HEK293 (cell line): ENCODE data around the gene UBAP2L.

Experiments
- AEBP2 ChIP-seq: fragments of 450-650 bp; formaldehyde crosslinking; IDR thresholded peaks from 2 replicates; pipeline ENCODE4 v1.5.1; 2016; ENCODE audit warnings: missing biosample characterization, missing genetic modification characterization, borderline replicate concordance
- MZF1 ChIP-seq: fragments of 450-650 bp; formaldehyde crosslinking; IDR thresholded peaks from 2 replicates; pipeline ENCODE4 v1.5.1; 2017; ENCODE audit warnings: missing biosample characterization, missing genetic modification characterization, borderline replicate concordance
- PRDM1 ChIP-seq: fragments of 450-650 bp; formaldehyde crosslinking; IDR thresholded peaks from 2 replicates; pipeline ENCODE4; 2016; ENCODE audit warnings: missing biosample characterization, missing genetic modification characterization
- PRDM2 ChIP-seq: fragments of 450-650 bp; formaldehyde crosslinking; IDR thresholded peaks from 2 replicates; pipeline ENCODE4 v1.5.1; 2016; ENCODE audit warnings: missing biosample characterization, missing genetic modification characterization, borderline replicate concordance
- TCF7L2 ChIP-seq: IDR thresholded peaks from 2 replicates; pipeline ENCODE4 v1.6.1; 2011; ENCODE audit warnings: low read depth, mild to moderate bottlenecking, inconsistent platforms, low read length, moderate library complexity, borderline replicate concordance
- TRIM28 ChIP-seq: IDR thresholded peaks from 2 replicates; pipeline ENCODE4 v1.6.1; 2011; ENCODE audit warnings: low read length, control low read depth, borderline replicate concordance
- ZBTB21 ChIP-seq: fragments of 450-650 bp; formaldehyde crosslinking; IDR thresholded peaks from 2 replicates; pipeline ENCODE4 v1.5.1; 2017; ENCODE audit warnings: missing biosample characterization, missing genetic modification characterization
- ZFP41 ChIP-seq: fragments of 450-650 bp; formaldehyde crosslinking; IDR thresholded peaks from 2 replicates; pipeline ENCODE4 v1.5.1; 2016; ENCODE audit warnings: missing biosample characterization, missing genetic modification characterization, borderline replicate concordance
- ZNF112 ChIP-seq: fragments of 450-650 bp; formaldehyde crosslinking; IDR thresholded peaks from 2 replicates; pipeline ENCODE4 v1.5.0; 2017; ENCODE audit warnings: missing biosample characterization, missing genetic modification characterization
- ZNF133 ChIP-seq: fragments of 450-650 bp; formaldehyde crosslinking; IDR thresholded peaks from 2 replicates; pipeline ENCODE4 v1.5.1; 2016; ENCODE audit warnings: missing biosample characterization, missing genetic modification characterization
- ZNF148 ChIP-seq: fragments of 450-650 bp; formaldehyde crosslinking; IDR thresholded peaks from 2 replicates; pipeline ENCODE4 v1.5.0; 2017; ENCODE audit warnings: missing biosample characterization, missing genetic modification characterization, borderline replicate concordance
- ZNF202 ChIP-seq: fragments of 450-650 bp; formaldehyde crosslinking; IDR thresholded peaks from 2 replicates; pipeline ENCODE4 v1.5.1; 2016; ENCODE audit warnings: missing biosample characterization, missing genetic modification characterization, borderline replicate concordance
- ZNF248 ChIP-seq: fragments of 450-650 bp; formaldehyde crosslinking; IDR thresholded peaks from 2 replicates; pipeline ENCODE4 v1.5.1; 2017; ENCODE audit warnings: missing biosample characterization, missing genetic modification characterization
- ZNF362 ChIP-seq: fragments of 450-650 bp; formaldehyde crosslinking; IDR thresholded peaks from 2 replicates; pipeline ENCODE4 v1.5.1; 2016; ENCODE audit warnings: missing biosample characterization, missing genetic modification characterization
- ZNF513 ChIP-seq: fragments of 450-650 bp; IDR thresholded peaks from 2 replicates; pipeline ENCODE4 v1.5.1; 2018; ENCODE audit warnings: missing biosample characterization, missing genetic modification characterization
- ZNF560 ChIP-seq: fragments of 450-650 bp; formaldehyde crosslinking; IDR thresholded peaks from 2 replicates; pipeline ENCODE4 v1.5.1; 2017; ENCODE audit warnings: missing biosample characterization, missing genetic modification characterization, borderline replicate concordance
- ZNF561 ChIP-seq: fragments of 450-650 bp; IDR thresholded peaks from 2 replicates; pipeline ENCODE4 v1.5.1; 2018; ENCODE audit warnings: missing biosample characterization, missing genetic modification characterization, borderline replicate concordance
- ZNF571 ChIP-seq: fragments of 450-650 bp; formaldehyde crosslinking; IDR thresholded peaks from 2 replicates; pipeline ENCODE4 v1.5.0; 2017; ENCODE audit warnings: missing biosample characterization, missing genetic modification characterization
- ZNF692 ChIP-seq: fragments of 450-650 bp; formaldehyde crosslinking; IDR thresholded peaks from 2 replicates; pipeline ENCODE4 v1.5.1; 2016; ENCODE audit warnings: missing biosample characterization, missing genetic modification characterization
- ZNF776 ChIP-seq: fragments of 450-650 bp; formaldehyde crosslinking; IDR thresholded peaks from 2 replicates; pipeline ENCODE4 v1.5.0; 2017; ENCODE audit warnings: missing biosample characterization, missing genetic modification characterization, borderline replicate concordance
- ZSCAN5A ChIP-seq: fragments of 450-650 bp; formaldehyde crosslinking; IDR thresholded peaks from 2 replicates; pipeline ENCODE4 v1.5.1; 2016; ENCODE audit warnings: missing biosample characterization, missing genetic modification characterization

The UBAP2L gene

GRCh38 chr1:154182344-154183045 lies 38.3 kb upstream of the UBAP2L start (continued):
- TF ChIP-seq PRDM2 (tag by site-specific recombination) (peak; percentile 34; the same call in 1 of the 2 replicates), ZNF561 (no peak), ZNF362 (0 out of 2 replicates have a peak, but pooled peaks have one; percentile 62), ZNF202 (no peak), ZBTB21 (no peak), ZNF560 (tag by site-specific recombination) (no peak), MZF1 (no peak; the same call in 1 of the 2 replicates), ZNF692 (tag by site-specific recombination) (no peak), AEBP2 (tag by site-specific recombination) (no peak), ZNF571 (tag by site-specific recombination) (no peak), PRDM1 (tag by site-specific recombination) (no peak; the same call in 1 of the 2 replicates), ZNF133 (tag by site-specific recombination) (no peak), ZSCAN5A (tag by site-specific recombination) (peak; percentile 80; the same call in 1 of the 2 replicates), ZNF112 (no peak), TCF7L2 (no peak), ZNF148 (tag by site-specific recombination) (no peak), ZNF248 (tag by site-specific recombination) (no peak), ZNF776 (tag by site-specific recombination) (no peak), ZNF513 (tag by site-specific recombination) (no peak), ZFP41 (tag by site-specific recombination) (no peak), TRIM28 (no peak)
